ENCODE measurements around the gene FRYL.

Gene FRYL

GRCh38 chr4:48709901-48710300, 70.2 kb downstream of the FRYL start:
- H3K4me3 ChIP-seq (ENCODE audit: insufficient read depth, low read length, poor library complexity, severe bottlenecking) = no peak overlapping the region
- H3K4me2 ChIP-seq (ENCODE audit: low read depth, low read length, poor library complexity, severe bottlenecking) = no peak overlapping the region
- TF ChIP-seq EZH2phosphoT487 (conservative IDR thresholded peaks at IDR 0.05; ENCODE audit: low read length) (no peak), CTCF (IDR thresholded peaks at IDR 0.05; ENCODE audit: insufficient read depth, low read length, poor library complexity, severe bottlenecking) (no peak)
- H3F3A ChIP-seq (ENCODE audit: insufficient read depth) = no peaks in the 10 kb centered on the region
- H4K20me1 ChIP-seq (ENCODE audit: low read depth, low read length) = 0 out of 2 replicates have a peak, but pooled peaks cover 4% of the 10 kb centered on the region
- no peak overlapping the region for H2AFZ ChIP-seq (ENCODE audit: low read depth, low read length, severe bottlenecking)
- H3K9me2 ChIP-seq (replicated peaks; ENCODE audit: insufficient read depth, low read length) = no peaks in the 10 kb centered on the region
- H3K36me3 ChIP-seq (ENCODE audit: low read length) = peaks cover 15% of the 10 kb centered on the region; the same call in 1 of the 2 replicates
- no peak overlapping the region for H3K9ac ChIP-seq (ENCODE audit: low read length)
- H3K27ac ChIP-seq (ENCODE audit: low read depth, low read length) = no peak overlapping the region
- no peaks in the 10 kb centered on the region for H3K9me3 ChIP-seq (ENCODE audit: insufficient read depth, low read length)
- H3K27me3 ChIP-seq (ENCODE audit: low read length) = no peaks in the 10 kb centered on the region
- H3K79me2 ChIP-seq (ENCODE audit: insufficient read depth, low read length) = peaks cover 29% of the 10 kb centered on the region

- no peak overlapping the region for H3K9ac ChIP-seq (ENCODE audit: low read length)
- no peaks in the 10 kb centered on the region for H3K9me3 ChIP-seq (ENCODE audit: insufficient read depth, low read length)
- no peak overlapping the region for H2AFZ ChIP-seq (ENCODE audit: low read depth, low read length, severe bottlenecking)
- peaks cover 29% of the 10 kb centered on the region for H3K79me2 ChIP-seq (ENCODE audit: insufficient read depth, low read length)
- H3K27ac ChIP-seq (ENCODE audit: low read depth, low read length) = no peak overlapping the region
- TF ChIP-seq CTCF (IDR thresholded peaks at IDR 0.05; ENCODE audit: insufficient read depth, low read length, poor library complexity, severe bottlenecking) (no peak), EZH2phosphoT487 (conservative IDR thresholded peaks at IDR 0.05; ENCODE audit: low read length) (no peak)
- H3K9me2 ChIP-seq (replicated peaks; ENCODE audit: insufficient read depth, low read length) = no peaks in the 10 kb centered on the region
- H3F3A ChIP-seq (ENCODE audit: insufficient read depth) = no peaks in the 10 kb centered on the region
- no peak overlapping the region for H3K4me3 ChIP-seq (ENCODE audit: insufficient read depth, low read length, poor library complexity, severe bottlenecking)
- H3K4me2 ChIP-seq (ENCODE audit: low read depth, low read length, poor library complexity, severe bottlenecking) = no peak overlapping the region
- no peaks in the 10 kb centered on the region for H3K27me3 ChIP-seq (ENCODE audit: low read length)
- 0 out of 2 replicates have a peak, but pooled peaks cover 4% of the 10 kb centered on the region for H4K20me1 ChIP-seq (ENCODE audit: low read depth, low read length)
- peaks cover 15% of the 10 kb centered on the region; the same call in 1 of the 2 replicates for H3K36me3 ChIP-seq (ENCODE audit: low read length)
Measured at GRCh38 chr4:48708610-48709009, 71.5 kb downstream of the FRYL start.

- no peak for TF ChIP-seq EZH2phosphoT487 (conservative IDR thresholded peaks at IDR 0.05; ENCODE audit: low read length)
- no peak for TF ChIP-seq CTCF (IDR thresholded peaks at IDR 0.05; ENCODE audit: insufficient read depth, low read length, poor library complexity, severe bottlenecking)
- Histone ChIP-seq H3K4me3 (ENCODE audit: insufficient read depth, low read length, poor library complexity, severe bottlenecking) (no peak overlapping the region), H2AFZ (ENCODE audit: low read depth, low read length, severe bottlenecking) (no peak overlapping the region), H3K4me2 (ENCODE audit: low read depth, low read length, poor library complexity, severe bottlenecking) (no peak overlapping the region), H3K36me3 (ENCODE audit: low read length) (peaks cover 15% of the 10 kb centered on the region; the same call in 1 of the 2 replicates), H3K27ac (ENCODE audit: low read depth, low read length) (no peak overlapping the region), H3K79me2 (ENCODE audit: insufficient read depth, low read length) (peaks cover 41% of the 10 kb centered on the region), H4K20me1 (ENCODE audit: low read depth, low read length) (0 out of 2 replicates have a peak, but pooled peaks cover 4% of the 10 kb centered on the region), H3K9ac (ENCODE audit: low read length) (no peak overlapping the region), H3F3A (ENCODE audit: insufficient read depth) (no peaks in the 10 kb centered on the region), H3K9me3 (ENCODE audit: insufficient read depth, low read length) (no peaks in the 10 kb centered on the region), H3K27me3 (ENCODE audit: low read length) (no peaks in the 10 kb centered on the region), H3K9me2 (replicated peaks; ENCODE audit: insufficient read depth, low read length) (no peaks in the 10 kb centered on the region)
Measured at GRCh38 chr4:48706736-48707135, 73.3 kb downstream of the FRYL start.

All from SU-DHL-6 (cell line).